A549 (cell line): ENCODE measurements around the gene MED27. TPM values are rescaled to one million over a fixed set of nuclear protein-coding genes. Genes with fewer than 3 reads are reported as not detected.

Source experiments
- ATAC-seq, 2 experiments: fragments of 200-7000 bp in 1 of 2; fragments of >200 bp in 1 of 2; cut with Nextera tagmentation in 1 of 2; cut with Tn5 transposase in 1 of 2; 3 replicates each; pipeline versions ENCODE4 v1.8.0 to v1.9.1; 2018 to 2020; ENCODE audit warnings: mild to moderate bottlenecking in 1 of 2, moderate library complexity in 1 of 2
- CTCF ChIA-PET: fragments of 300-600 bp; sonication (Branson Sonifier 250); formaldehyde crosslinking; extraction: SDS; loops from one replicate; lab custom pipeline; 2021; ENCODE audit warnings: antibody characterized with exemption, inconsistent platforms; lab: Yijun Ruan, JAX
- POLR2A ChIA-PET: fragments of 350-600 bp; formaldehyde crosslinking; extraction: SDS; loops from one replicate; lab custom pipeline; 2021; ENCODE audit warnings: antibody characterized with exemption, inconsistent platforms; lab: Yijun Ruan, JAX
- DNase-seq, 2 experiments: peaks; one replicate each; pipeline versions ENCODE4 v3.0.0 to v3.0.0-alpha.2; 2011 to 2016; ENCODE audit warnings: low read depth in 1 of 2, low spot score in 1 of 2
- FAIRE-seq: peaks from 2 replicates; lab custom pipeline; 2011; peaks lifted over from hg19 to GRCh38; lab: Jason Lieb, UNC
- H3K27ac ChIP-seq, 2 experiments: fragments of >200 bp; sonication (Bioruptor Twin); formaldehyde crosslinking; 3 replicates each; pipeline ENCODE4 v1.5.1; 2016 to 2017
- H3K4me1 ChIP-seq: fragments of >200 bp; sonication (Bioruptor Twin); formaldehyde crosslinking; 3 replicates; pipeline ENCODE4 v1.6.1; 2016
- H3K4me2 ChIP-seq: fragments of >200 bp; sonication (Bioruptor Twin); formaldehyde crosslinking; 3 replicates; pipeline ENCODE4 v1.6.1; 2016
- H3K4me3 ChIP-seq: fragments of >200 bp; sonication (Bioruptor Twin); formaldehyde crosslinking; 3 replicates; pipeline ENCODE4 v1.5.1; 2016
- H3K9me3 ChIP-seq: fragments of >200 bp; sonication (Bioruptor Twin); formaldehyde crosslinking; 3 replicates; pipeline ENCODE4 v1.6.1; 2016
- ATOH8 ChIP-seq: fragments of 250-450 bp; sonication (Bioruptor Pico); IDR thresholded peaks from 2 replicates; pipeline ENCODE4 v1.5.0; 2020; ENCODE audit warnings: low read depth, mild to moderate bottlenecking, moderate library complexity
- CEBPB ChIP-seq, 2 experiments: fragments of >200 bp in 1 of 2; sonication (Bioruptor Twin) in 1 of 2; formaldehyde crosslinking in 1 of 2; IDR thresholded peaks; 2 replicates each; pipeline ENCODE4 v1.6.1; 2012 to 2016
- CHD2 ChIP-seq: fragments of 150-350 bp; IDR thresholded peaks from 2 replicates; pipeline ENCODE4 v1.6.1; 2014; ENCODE audit warnings: low read length; ENCODE audit not compliant: partially characterized antibody
- CHD4 ChIP-seq: fragments of 200-600 bp; sonication (generic); IDR thresholded peaks from 2 replicates; pipeline ENCODE4 v1.6.1; 2016; ENCODE audit warnings: antibody characterized with exemption, mild to moderate bottlenecking, borderline replicate concordance
- EHF ChIP-seq: fragments of 250-450 bp; sonication (Bioruptor Pico); IDR thresholded peaks from 2 replicates; pipeline ENCODE4 v1.5.0; 2020; ENCODE audit warnings: mild to moderate bottlenecking
- EHMT2 ChIP-seq: fragments of 200-600 bp; sonication (generic); IDR thresholded peaks from 2 replicates; pipeline ENCODE4 v1.6.1; 2016; ENCODE audit warnings: antibody characterized with exemption, low read depth, mild to moderate bottlenecking, moderate library complexity
- FOSL2 ChIP-seq, 2 experiments: fragments of 450-650 bp in 1 of 2; fragments of >200 bp in 1 of 2; sonication (Bioruptor Twin) in 1 of 2; formaldehyde crosslinking; IDR thresholded peaks; 2 replicates each; pipeline versions ENCODE4 v1.5.0 to v1.6.1; 2016 to 2020; ENCODE audit warnings: mild to moderate bottlenecking in 1 of 2, moderate library complexity in 1 of 2
- HDAC2 ChIP-seq: fragments of 200-600 bp; sonication (generic); IDR thresholded peaks from 2 replicates; pipeline ENCODE4 v1.6.1; 2016
- HOXB13 ChIP-seq: fragments of 250-450 bp; sonication (Bioruptor Pico); IDR thresholded peaks from 2 replicates; pipeline ENCODE4 v1.5.0; 2020; ENCODE audit warnings: low read depth, mild to moderate bottlenecking, moderate library complexity
- HOXB5 ChIP-seq: fragments of 250-450 bp; sonication (Bioruptor Pico); IDR thresholded peaks from 2 replicates; pipeline ENCODE4 v1.5.0; 2020; ENCODE audit warnings: mild to moderate bottlenecking, moderate library complexity
- MAFK ChIP-seq: fragments of 450-650 bp; IDR thresholded peaks from 2 replicates; pipeline ENCODE4 v1.6.1; 2014; ENCODE audit not compliant: partially characterized antibody
- MAZ ChIP-seq: fragments of 150-350 bp; IDR thresholded peaks from 2 replicates; pipeline ENCODE4 v1.6.1; 2014; ENCODE audit warnings: antibody characterized with exemption, low read depth, low read length, borderline replicate concordance
- MYC ChIP-seq: IDR thresholded peaks from 2 replicates; pipeline ENCODE4 v1.6.1; 2012; ENCODE audit warnings: mild to moderate bottlenecking, inconsistent platforms, low read length, improper control_type of control experiment, borderline replicate concordance
- NFE2L2 ChIP-seq: fragments of 150-350 bp; conservative IDR thresholded peaks from 2 replicates; pipeline ENCODE4 v1.6.1; 2014; ENCODE audit warnings: low read length
- NR3C1 ChIP-seq: fragments of >200 bp; sonication (Bioruptor Twin); formaldehyde crosslinking; IDR thresholded peaks from 3 replicates; pipeline ENCODE4 v1.6.1; 2017
- RFX5 ChIP-seq: fragments of 450-650 bp; IDR thresholded peaks from 2 replicates; pipeline ENCODE4 v1.7.1; 2014; ENCODE audit warnings: antibody characterized with exemption, mild to moderate bottlenecking, moderate library complexity
- RNF2 ChIP-seq: fragments of 200-600 bp; sonication (generic); IDR thresholded peaks from 2 replicates; pipeline ENCODE4 v1.6.1; 2016; ENCODE audit warnings: low read depth, mild to moderate bottlenecking, antibody characterized with exemption, moderate library complexity, borderline replicate concordance
- SREBF2 ChIP-seq: fragments of 450-650 bp; IDR thresholded peaks from 2 replicates; pipeline ENCODE4 v1.6.1; 2014; ENCODE audit warnings: mild to moderate bottlenecking, moderate library complexity
- TFCP2L1 ChIP-seq: fragments of 250-450 bp; sonication (Bioruptor Pico); IDR thresholded peaks from 2 replicates; pipeline ENCODE4 v1.5.0; 2021; ENCODE audit warnings: mild to moderate bottlenecking
- ZFP36 ChIP-seq: fragments of 450-650 bp; IDR thresholded peaks from 2 replicates; pipeline ENCODE4 v1.6.1; 2014; ENCODE audit warnings: borderline replicate concordance; ENCODE audit not compliant: partially characterized antibody
- ZNF302 ChIP-seq: fragments of 250-450 bp; sonication (Bioruptor Pico); IDR thresholded peaks from 2 replicates; pipeline ENCODE4 v1.9.0; 2021; ENCODE audit warnings: inconsistent platforms, mild to moderate bottlenecking, moderate library complexity
- ZSCAN20 ChIP-seq: fragments of 250-450 bp; sonication (Bioruptor Pico); IDR thresholded peaks from 2 replicates; pipeline ENCODE4 v1.8.0; 2022; ENCODE audit warnings: mild to moderate bottlenecking, moderate library complexity
- WGBS: methylation state at CpG from one replicate; pipeline ENCODE4 v1.1.6; 2017; ENCODE audit errors: missing lambda C conversion rate; 5-methylcytosine and 5-hydroxymethylcytosine counted together
- polyA plus RNA-seq, 4 experiments: library from polyadenylated mRNA; depleted of rRNA in 3 of 4; stranded (reverse); fragments of >200 nt; fragmentation: RNase III in 1 of 4; extraction: RNeasy Plus Mini Kit Qiagen cat#74134 plus additional on column Dnase treatment in 1 of 4; gene quantifications; 2 replicates in 3 of 4; 3 replicates in 1 of 4; pipeline ENCODE4 v1.2.3, GENCODE V29; 2011 to 2017
- TF ChIP-seq, protein P1 (sequence below): IDR thresholded peaks from 2 replicates; pipeline ENCODE4 v1.6.1; 2012

MED27 gene
- polyA plus RNA-seq, 2 of the 4 experiments (the other 2 are of a cell fraction), result 24.2 to 37.8 TPM

DNA sequence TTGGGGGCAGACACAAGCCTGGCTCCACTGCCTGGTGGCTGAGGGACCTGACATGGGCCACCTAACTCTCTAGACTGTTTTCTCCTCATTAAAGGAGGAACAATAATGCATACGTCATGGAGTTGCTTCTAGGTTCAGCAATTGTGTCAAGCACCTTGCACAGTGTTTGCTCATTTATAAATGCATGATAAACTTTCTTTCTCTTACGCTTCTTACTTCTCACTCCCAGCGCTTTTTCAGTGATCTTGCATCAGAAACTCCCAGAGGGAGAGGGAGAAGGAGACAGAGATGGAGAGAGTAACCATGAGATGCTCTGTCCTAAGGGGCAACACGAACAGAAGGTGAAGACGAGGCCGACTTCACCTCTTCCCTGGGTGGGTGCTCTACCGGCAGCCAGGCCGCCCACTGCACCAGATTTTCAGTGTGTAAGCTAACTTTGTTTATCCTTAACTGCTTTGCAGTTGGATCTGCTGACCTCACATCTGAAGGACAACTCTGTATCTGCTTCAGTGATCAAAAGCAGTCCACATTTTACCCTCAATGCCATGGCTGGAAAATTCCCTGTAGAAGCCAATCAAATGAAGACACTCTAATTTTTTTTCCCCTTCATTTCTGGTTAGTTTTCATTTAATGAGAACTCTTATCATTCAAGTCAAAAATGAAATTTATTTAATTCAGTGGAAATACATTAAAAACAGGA is 35.3 kb downstream of the MED27 start:
- TF ChIP-seq, protein P1, sequence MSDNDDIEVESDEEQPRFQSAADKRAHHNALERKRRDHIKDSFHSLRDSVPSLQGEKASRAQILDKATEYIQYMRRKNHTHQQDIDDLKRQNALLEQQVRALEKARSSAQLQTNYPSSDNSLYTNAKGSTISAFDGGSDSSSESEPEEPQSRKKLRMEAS, result no peak
- TF ChIP-seq HOXB5 (CRISPR knock-in tag), result no peak
- no peak for TF ChIP-seq EHF (CRISPR knock-in tag)
- no peak for TF ChIP-seq CHD4
- TF ChIP-seq RNF2, result no peak
- TF ChIP-seq NR3C1, result no peak
- Histone ChIP-seq H3K4me2 (no peak overlapping the region), H3K4me1 (peaks cover 28% of the 10 kb centered on the region), H3K4me3 (no peak overlapping the region), H3K9me3 (no peaks in the 10 kb centered on the region), H3K27ac (peak overlapping the region in 1 of 2 experiments; percentile 36; a peak in 2 of 6 replicates)
- POLR2A ChIA-PET, result no interaction called here
- FAIRE-seq, result no peak
- CTCF ChIA-PET, result no interaction called here
- 94% methylated on average over 8 of the region's 8 CpGs for WGBS
- DNase-seq, result no peak
- no peak for ATAC-seq

GRCh38 chr9:132043708-132044107 is 36.0 kb downstream of the MED27 start:
- TF ChIP-seq ATOH8 (CRISPR knock-in tag) (no peak), ZFP36 (no peak), HDAC2 (no peak)
- FAIRE-seq, result no peak
- ChIA-PET POLR2A (no interaction called here), CTCF (no interaction called here)
- Histone ChIP-seq H3K4me1 (peaks cover 28% of the 10 kb centered on the region), H3K4me2 (no peak overlapping the region), H3K9me3 (no peaks in the 10 kb centered on the region), H3K4me3 (no peak overlapping the region), H3K27ac (peak overlapping the region in 1 of 2 experiments; percentile 36; a peak in 1 of 6 replicates)
- 89% methylated on average over 3 of the region's 3 CpGs for WGBS
- no peak for DNase-seq
- ATAC-seq, result no peak

DNA sequence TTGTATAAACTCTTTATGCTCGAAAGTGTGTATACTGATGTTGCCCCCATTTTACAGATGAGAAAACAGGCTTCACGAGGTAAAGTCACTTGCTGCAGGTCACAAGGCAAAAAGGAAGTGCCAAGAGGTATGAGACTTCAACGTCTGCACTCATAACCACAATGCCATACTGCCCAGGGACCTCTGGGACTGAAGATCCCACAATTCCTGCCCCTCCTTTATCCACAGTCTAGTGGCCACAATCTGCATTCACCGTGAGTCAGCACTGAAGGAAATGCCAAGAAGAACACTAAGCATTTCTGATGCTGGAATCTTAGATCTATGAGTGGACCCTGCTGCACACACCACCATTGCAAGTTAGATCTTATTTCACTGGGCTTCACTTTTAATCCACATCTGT is 37.3 kb downstream of the MED27 start:
- FAIRE-seq (no peak), DNase-seq (peak; percentile 36 to 76), ATAC-seq (peak; percentile 82 to 92; a peak in 5 of 6 replicates)
- POLR2A ChIA-PET, result no interaction called here
- Histone ChIP-seq H3K4me3 (no peak overlapping the region), H3K27ac (peak overlapping the region; percentile 12 to 81), H3K4me1 (peaks cover 28% of the 10 kb centered on the region), H3K9me3 (no peaks in the 10 kb centered on the region), H3K4me2 (peak overlapping the region; percentile 19)
- CTCF ChIA-PET, result interaction anchor here (0.7 kb wide), 1 partner anchor 161 kb away, joined by 3 read pairs; no protein-coding TSS in a partner anchor
- 38% methylated on average over 4 of the region's 4 CpGs for whole genome bisulfite sequencing
- TF ChIP-seq FOSL2 (IDR thresholded peaks at IDR 0.05) (no peak), FOSL2 (CRISPR knock-in tag; IDR thresholded peaks at IDR 0.05) (no peak; the same call in 1 of the 2 replicates), ZSCAN20 (no peak), CEBPB (IDR thresholded peaks at IDR 0.05) (no peak), MAFK (peak; percentile 92), ZNF302 (no peak), NFE2L2 (peak; percentile 62), RFX5 (no peak), TFCP2L1 (no peak), SREBF2 (no peak), MAZ (no peak), CHD2 (no peak), HOXB5 (CRISPR knock-in tag) (no peak), MYC (no peak), HOXB13 (CRISPR knock-in tag) (no peak), NR3C1 (no peak), EHMT2 (no peak)
